Naive B cell (primary cell): ENCODE results near the gene ARHGEF11. TPM values are rescaled to one million over a fixed set of nuclear protein-coding genes. Genes with fewer than 3 reads are reported as not detected.

Source experiments
- ATAC-seq, 2 donors: fragments of 150-1000 bp; cut with Tn5 transposase; 2 replicates each; pipeline ENCODE4 v1.10.0; 2021; ENCODE audit warnings: low read depth in 2 of 2, mild to moderate bottlenecking in 2 of 2, moderate library complexity in 2 of 2
- DNase-seq: peaks from one replicate; pipeline ENCODE4 v3.0.0; 2022
- H3K27ac Mint-ChIP-seq, 6 donors: one replicate each; pipeline ENCODE4 v1.8.0; 2020 to 2022; ENCODE audit warnings: mild to moderate bottlenecking in 6 of 6, mixed read lengths in 6 of 6, moderate library complexity in 5 of 6, inconsistent platforms in 2 of 6
- H3K27me3 Mint-ChIP-seq, 3 donors: one replicate each; pipeline ENCODE4 v1.8.0; 2021 to 2022; ENCODE audit warnings: mixed read lengths in 3 of 3, mild to moderate bottlenecking in 1 of 3
- H3K36me3 Mint-ChIP-seq, 2 donors: one replicate each; pipeline ENCODE4 v1.8.0; 2020 to 2022; ENCODE audit warnings: mixed read lengths in 2 of 2, inconsistent platforms in 1 of 2, mild to moderate bottlenecking in 1 of 2
- H3K4me1 Mint-ChIP-seq, 3 donors: one replicate each; pipeline ENCODE4 v1.8.0; 2020 to 2022; ENCODE audit warnings: mixed read lengths in 3 of 3, inconsistent platforms in 1 of 3, mild to moderate bottlenecking in 1 of 3, moderate library complexity in 1 of 3
- H3K4me3 Mint-ChIP-seq, 8 donors: one replicate each; pipeline ENCODE4 v1.8.0; 2020 to 2022; ENCODE audit warnings: mild to moderate bottlenecking in 8 of 8, mixed read lengths in 8 of 8, moderate library complexity in 8 of 8, inconsistent platforms in 2 of 8
- H3K9me3 Mint-ChIP-seq, 7 donors: one replicate each; pipeline ENCODE4 v1.8.0; 2020 to 2022; ENCODE audit warnings: mixed read lengths in 7 of 7, mild to moderate bottlenecking in 5 of 7, inconsistent platforms in 2 of 7, moderate library complexity in 1 of 7
- polyA plus RNA-seq, 6 donors: library from polyadenylated mRNA; unstranded; fragments of 300-500 nt; fragmentation: Illumina TruSeq; gene quantifications; one replicate each; pipeline ENCODE4 v1.2.3, GENCODE V29; 2021; ENCODE audit warnings: low read depth in 6 of 6

ARHGEF11 gene
- polyA plus RNA-seq, 6 donors from 2014 or later, result 2.0 to 5.6 (median 3.0) TPM

GRCh38 chr1:156894711-156895454, 150.7 kb downstream of the ARHGEF11 start:
- no peak for ATAC-seq
- DNase-seq, result no peak
- Mint-ChIP-seq H3K27me3 (peaks cover 57 to 90% (median 75%) of the 10 kb centered on the region in 3 donors), H3K4me1 (peaks cover 9 to 20% (median 14%) of the 10 kb centered on the region in 3 donors), H3K27ac (peak overlapping the region in 1 of 6 donors; percentile 18), H3K9me3 (no peaks in the 10 kb centered on the region), H3K4me3 (peak overlapping the region in 1 of 8 donors; percentile 53), H3K36me3 (no peaks in the 10 kb centered on the region)

- DNase-seq (no peak), ATAC-seq (no peak)
- Mint-ChIP-seq H3K9me3 (no peaks in the 10 kb centered on the region), H3K4me1 (peaks cover 9 to 20% (median 14%) of the 10 kb centered on the region in 3 donors), H3K27ac (peak overlapping the region in 2 of 6 donors; percentile 29 to 58), H3K36me3 (peaks cover 0 to 1% of the 10 kb centered on the region in 2 donors), H3K27me3 (peaks cover 58 to 92% (median 78%) of the 10 kb centered on the region in 3 donors), H3K4me3 (peak overlapping the region in 4 of 8 donors; percentile 12 to 56 (median 30))
Measured at GRCh38 chr1:156894001-156894400, 151.5 kb downstream of the ARHGEF11 start.

GRCh38 chr1:156893048-156893953, 152.2 kb downstream of the ARHGEF11 start, which contains the start of gene PEAR1:
Gene PEAR1, plus strand, starts transcription at chr1:156893718. Its CDS starts 10,209 bp downstream, at chr1:156903927.
- peaks cover 0 to 8% of the 10 kb centered on the region in 2 donors for H3K36me3 Mint-ChIP-seq
- DNase-seq (no peak), ATAC-seq (no peak)
- H3K27ac Mint-ChIP-seq, result peak within 1 kb of the TSS in 3 of 6 donors; percentile 21 to 58 (median 29)
- H3K27me3 Mint-ChIP-seq, result peaks cover 56 to 91% (median 78%) of the 10 kb centered on the region in 3 donors
- peaks cover 5 to 20% (median 14%) of the 10 kb centered on the region in 3 donors for H3K4me1 Mint-ChIP-seq
- H3K9me3 Mint-ChIP-seq, result no peaks in the 10 kb centered on the region
- peak within 1 kb of the TSS; percentile 12 to 79 (median 68) for H3K4me3 Mint-ChIP-seq

GRCh38 chr1:156892190-156893047, 153.1 kb downstream of the ARHGEF11 start:
- no peaks in the 10 kb centered on the region for H3K9me3 Mint-ChIP-seq
- H3K27me3 Mint-ChIP-seq, result peaks cover 56 to 92% (median 79%) of the 10 kb centered on the region in 3 donors
- ATAC-seq (peak; percentile 91 to 92), DNase-seq (peak; percentile 57)
- peak overlapping the region in 1 of 6 donors; percentile 21 for H3K27ac Mint-ChIP-seq
- H3K36me3 Mint-ChIP-seq, result peaks cover 0 to 8% of the 10 kb centered on the region in 2 donors
- H3K4me1 Mint-ChIP-seq, result peaks cover 4 to 20% (median 14%) of the 10 kb centered on the region in 3 donors
- peak overlapping the region; percentile 30 to 79 (median 68) for H3K4me3 Mint-ChIP-seq

- Mint-ChIP-seq H3K27me3 (peaks cover 60 to 93% (median 75%) of the 10 kb centered on the region in 3 donors), H3K36me3 (peaks cover 0 to 8% of the 10 kb centered on the region in 2 donors), H3K27ac (no peak overlapping the region), H3K9me3 (no peaks in the 10 kb centered on the region), H3K4me1 (peaks cover 4 to 19% (median 14%) of the 10 kb centered on the region in 3 donors), H3K4me3 (peak overlapping the region in 1 of 8 donors; percentile 6)
- no peak for DNase-seq
- ATAC-seq, result no peak
Measured at GRCh38 chr1:156889802-156890580, 155.6 kb downstream of the ARHGEF11 start.

GRCh38 chr1:156887734-156888133, 157.8 kb downstream of the ARHGEF11 start:
- Mint-ChIP-seq H3K4me3 (no peak overlapping the region), H3K36me3 (peaks cover 0 to 8% of the 10 kb centered on the region in 2 donors), H3K4me1 (peaks cover 4 to 14% (median 11%) of the 10 kb centered on the region in 3 donors), H3K9me3 (no peaks in the 10 kb centered on the region), H3K27ac (no peak overlapping the region), H3K27me3 (peaks cover 55 to 97% (median 87%) of the 10 kb centered on the region in 3 donors)
- DNase-seq, result no peak
- ATAC-seq, result no peak

GRCh38 chr1:156887317-156887716, 158.2 kb downstream of the ARHGEF11 start:
- ATAC-seq (no peak), DNase-seq (no peak)
- no peak overlapping the region for H3K4me3 Mint-ChIP-seq
- H3K27ac Mint-ChIP-seq, result peak overlapping the region in 1 of 6 donors; percentile 20
- H3K36me3 Mint-ChIP-seq, result peaks cover 0 to 8% of the 10 kb centered on the region in 2 donors
- H3K27me3 Mint-ChIP-seq, result peaks cover 52 to 97% (median 91%) of the 10 kb centered on the region in 3 donors
- peaks cover 4 to 13% (median 8%) of the 10 kb centered on the region in 3 donors for H3K4me1 Mint-ChIP-seq
- no peaks in the 10 kb centered on the region for H3K9me3 Mint-ChIP-seq

GRCh38 chr1:156886583-156887281, 158.8 kb downstream of the ARHGEF11 start:
- peaks cover 2 to 7% (median 4%) of the 10 kb centered on the region in 3 donors for H3K4me1 Mint-ChIP-seq
- peaks cover 51 to 97% (median 95%) of the 10 kb centered on the region in 3 donors for H3K27me3 Mint-ChIP-seq
- no peaks in the 10 kb centered on the region for H3K9me3 Mint-ChIP-seq
- DNase-seq, result no peak
- H3K27ac Mint-ChIP-seq, result no peak overlapping the region
- no peak overlapping the region for H3K4me3 Mint-ChIP-seq
- ATAC-seq, result no peak
- peaks cover 0 to 8% of the 10 kb centered on the region in 2 donors for H3K36me3 Mint-ChIP-seq

GRCh38 chr1:156885880-156886355, 159.6 kb downstream of the ARHGEF11 start:
- Mint-ChIP-seq H3K4me1 (peaks cover 0 to 5% (median 4%) of the 10 kb centered on the region in 3 donors), H3K9me3 (no peaks in the 10 kb centered on the region), H3K4me3 (peak overlapping the region in 1 of 8 donors; percentile 70), H3K27ac (peak overlapping the region in 1 of 6 donors; percentile 20), H3K27me3 (peaks cover 47 to 94% (median 92%) of the 10 kb centered on the region in 3 donors), H3K36me3 (peaks cover 0 to 8% of the 10 kb centered on the region in 2 donors)
- ATAC-seq, result no peak
- no peak for DNase-seq

GRCh38 chr1:156885314-156885713, 160.2 kb downstream of the ARHGEF11 start:
- H3K27me3 Mint-ChIP-seq, result peaks cover 44 to 94% (median 88%) of the 10 kb centered on the region in 3 donors

More at GRCh38 chr1:156885314-156885713, 160.2 kb downstream of the ARHGEF11 start:
- Mint-ChIP-seq H3K9me3 (no peaks in the 10 kb centered on the region), H3K27ac (no peak overlapping the region), H3K36me3 (peaks cover 0 to 8% of the 10 kb centered on the region in 2 donors), H3K4me3 (no peak overlapping the region), H3K4me1 (peaks cover 0 to 3% (median 3%) of the 10 kb centered on the region in 3 donors)
- DNase-seq (no peak), ATAC-seq (no peak)
